Upper lobe of left lung (tissue), 4 donors: ENCODE measurements around the gene MYL10.

Source experiments
- EP300 ChIP-seq, 4 donors: sonication (generic); formaldehyde crosslinking; IDR thresholded peaks; one replicate each; pipeline ENCODE4 v1.5.1; 2017; ENCODE audit warnings: antibody characterized with exemption in 4 of 4, control low read depth in 2 of 4
- POLR2A ChIP-seq, 4 donors: fragments of 450-650 bp; IDR thresholded peaks; one replicate each; pipeline ENCODE4 v1.5.1; 2016 to 2017; ENCODE audit warnings: antibody characterized with exemption in 4 of 4, mild to moderate bottlenecking in 2 of 4
- POLR2AphosphoS5 ChIP-seq, 2 donors: sonication (generic); formaldehyde crosslinking; IDR thresholded peaks; one replicate each; pipeline ENCODE4 v1.5.1; 2017; ENCODE audit warnings: antibody characterized with exemption in 2 of 2
- TF ChIP-seq, protein P1 (sequence below), 6 experiments: fragments of 450-650 bp in 4 of 6; fragments of 200-600 bp in 2 of 6; sonication (generic) in 2 of 6; IDR thresholded peaks; one replicate each; pipeline ENCODE4 v1.5.1; 2016 to 2019; ENCODE audit warnings: antibody characterized with exemption in 6 of 6

GRCh38 chr7:101664436-101664835 lies 35.3 kb upstream of the MYL10 start:
- TF ChIP-seq, protein P1, sequence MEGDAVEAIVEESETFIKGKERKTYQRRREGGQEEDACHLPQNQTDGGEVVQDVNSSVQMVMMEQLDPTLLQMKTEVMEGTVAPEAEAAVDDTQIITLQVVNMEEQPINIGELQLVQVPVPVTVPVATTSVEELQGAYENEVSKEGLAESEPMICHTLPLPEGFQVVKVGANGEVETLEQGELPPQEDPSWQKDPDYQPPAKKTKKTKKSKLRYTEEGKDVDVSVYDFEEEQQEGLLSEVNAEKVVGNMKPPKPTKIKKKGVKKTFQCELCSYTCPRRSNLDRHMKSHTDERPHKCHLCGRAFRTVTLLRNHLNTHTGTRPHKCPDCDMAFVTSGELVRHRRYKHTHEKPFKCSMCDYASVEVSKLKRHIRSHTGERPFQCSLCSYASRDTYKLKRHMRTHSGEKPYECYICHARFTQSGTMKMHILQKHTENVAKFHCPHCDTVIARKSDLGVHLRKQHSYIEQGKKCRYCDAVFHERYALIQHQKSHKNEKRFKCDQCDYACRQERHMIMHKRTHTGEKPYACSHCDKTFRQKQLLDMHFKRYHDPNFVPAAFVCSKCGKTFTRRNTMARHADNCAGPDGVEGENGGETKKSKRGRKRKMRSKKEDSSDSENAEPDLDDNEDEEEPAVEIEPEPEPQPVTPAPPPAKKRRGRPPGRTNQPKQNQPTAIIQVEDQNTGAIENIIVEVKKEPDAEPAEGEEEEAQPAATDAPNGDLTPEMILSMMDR (IDR thresholded peaks at IDR 0.05): no peak
- TF ChIP-seq POLR2A (IDR thresholded peaks at IDR 0.05) (no peak), POLR2AphosphoS5 (IDR thresholded peaks at IDR 0.05) (no peak), EP300 (IDR thresholded peaks at IDR 0.05) (no peak)
